Neural cell (in vitro differentiated cells): Measurements from ENCODE around the gene PTPRT.

ENCODE experiments used
- CTCF ChIP-seq: fragments of 450-650 bp; IDR thresholded peaks from 2 replicates; pipeline ENCODE4 v1.5.1; 2014; ENCODE audit warnings: antibody characterized with exemption, mild to moderate bottlenecking, moderate library complexity; ENCODE audit not compliant: poor library complexity, severe bottlenecking
- EP300 ChIP-seq: fragments of 450-650 bp; conservative IDR thresholded peaks from 2 replicates; pipeline ENCODE4 v1.6.1; 2014; ENCODE audit warnings: antibody characterized with exemption, mild to moderate bottlenecking, moderate library complexity; ENCODE audit not compliant: poor library complexity, severe bottlenecking
- REST ChIP-seq: IDR thresholded peaks from 2 replicates; pipeline ENCODE4 v1.6.1; 2012; ENCODE audit warnings: borderline replicate concordance

DNA sequence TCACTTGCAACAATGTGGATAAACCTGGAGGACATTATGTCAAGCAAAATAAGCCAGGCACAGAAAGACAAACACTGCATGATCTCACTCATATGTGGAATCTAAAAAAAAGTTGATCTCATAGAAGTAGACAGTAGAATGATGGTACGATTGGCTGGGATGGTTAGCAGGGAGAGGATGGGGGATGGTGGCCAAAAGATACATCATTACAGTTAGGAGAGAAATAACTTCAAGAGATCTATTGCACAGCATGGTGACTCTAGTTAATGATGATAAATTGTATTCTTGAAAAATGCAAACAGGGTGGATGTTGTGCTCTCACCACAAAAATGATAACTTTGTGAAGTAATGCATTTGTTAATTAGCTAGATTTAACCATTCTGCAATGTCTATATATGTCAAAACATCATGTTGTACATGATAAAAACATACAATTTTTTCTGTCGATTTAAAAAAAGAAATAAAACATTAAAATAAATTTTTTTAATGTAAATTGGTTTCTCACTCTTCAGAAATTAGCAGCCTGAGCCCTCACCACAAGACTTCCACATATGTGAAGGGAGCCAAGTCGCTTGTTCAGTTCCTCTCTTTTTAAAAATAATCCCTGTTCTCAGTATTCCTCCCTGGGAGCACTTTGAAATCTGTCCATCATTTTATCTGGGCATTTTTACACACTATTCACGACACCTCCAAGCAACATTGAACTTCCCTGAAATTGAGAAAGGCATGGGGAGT lies 34.2 kb downstream of the PTPRT start:
- TF ChIP-seq CTCF (no peak), EP300 (no peak), REST (no peak)
